Suprapubic skin (tissue), 4 donors: Measurements from ENCODE around the gene MYO7B. TPM values are rescaled to one million over a fixed set of nuclear protein-coding genes. Genes with fewer than 3 reads are reported as not detected.
A peak's percentile ranks its signal among the peaks of the same experiment; 100 is the strongest.

Experiments used
- DNase-seq, 2 donors: peaks; one replicate each; pipeline ENCODE4 v3.0.0-alpha.2; 2019; ENCODE audit warnings: low spot score in 2 of 2
- H3K27ac ChIP-seq: fragments of 200-600 bp; sonication (generic); one replicate; pipeline ENCODE4 v1.5.1; 2019
- H3K27me3 ChIP-seq: fragments of 200-600 bp; sonication (generic); one replicate; pipeline ENCODE4 v1.5.1; 2019
- H3K36me3 ChIP-seq: fragments of 200-600 bp; sonication (generic); one replicate; pipeline ENCODE4 v1.5.1; 2019
- H3K4me1 ChIP-seq: fragments of 200-600 bp; sonication (generic); one replicate; pipeline ENCODE4 v1.5.1; 2019
- H3K4me3 ChIP-seq: fragments of 200-600 bp; sonication (generic); one replicate; pipeline ENCODE4 v1.5.1; 2019; ENCODE audit warnings: mild to moderate bottlenecking
- H3K9me3 ChIP-seq: fragments of 200-600 bp; sonication (generic); one replicate; pipeline ENCODE4 v1.5.1; 2019
- CTCF ChIP-seq, 2 donors: fragments of 200-600 bp in 1 of 2; fragments of 450-650 bp in 1 of 2; sonication (generic) in 1 of 2; IDR thresholded peaks; one replicate each; pipeline ENCODE4 v1.5.1; 2016 to 2019; ENCODE audit warnings: antibody characterized with exemption in 2 of 2, mild to moderate bottlenecking in 1 of 2, moderate library complexity in 1 of 2
- EP300 ChIP-seq: sonication (generic); formaldehyde crosslinking; IDR thresholded peaks from one replicate; pipeline ENCODE4 v1.6.1; 2017; ENCODE audit warnings: antibody characterized with exemption
- POLR2A ChIP-seq, 2 donors: fragments of 450-650 bp; IDR thresholded peaks; one replicate each; pipeline ENCODE4 v1.6.1; 2017; ENCODE audit warnings: antibody characterized with exemption in 2 of 2, mild to moderate bottlenecking in 2 of 2, moderate library complexity in 2 of 2
- POLR2AphosphoS5 ChIP-seq, 3 donors: sonication (generic); formaldehyde crosslinking; IDR thresholded peaks; one replicate each; pipeline ENCODE4 v1.6.1; 2017; ENCODE audit warnings: antibody characterized with exemption in 3 of 3
- WGBS: methylation state at CpG from one replicate; pipeline ENCODE4 v1.1.5; 2018; 5-methylcytosine and 5-hydroxymethylcytosine counted together
- total RNA-seq, 4 donors: library from RNA; depleted of rRNA; stranded (reverse); fragments of >200 nt; gene quantifications; one replicate each; pipeline ENCODE4 v1.1.0, GENCODE V29; 2016

The MYO7B gene
- total RNA-seq, 4 donors from 2014 or later: 0.72 to 4.7 (median 3.6) TPM

DNA sequence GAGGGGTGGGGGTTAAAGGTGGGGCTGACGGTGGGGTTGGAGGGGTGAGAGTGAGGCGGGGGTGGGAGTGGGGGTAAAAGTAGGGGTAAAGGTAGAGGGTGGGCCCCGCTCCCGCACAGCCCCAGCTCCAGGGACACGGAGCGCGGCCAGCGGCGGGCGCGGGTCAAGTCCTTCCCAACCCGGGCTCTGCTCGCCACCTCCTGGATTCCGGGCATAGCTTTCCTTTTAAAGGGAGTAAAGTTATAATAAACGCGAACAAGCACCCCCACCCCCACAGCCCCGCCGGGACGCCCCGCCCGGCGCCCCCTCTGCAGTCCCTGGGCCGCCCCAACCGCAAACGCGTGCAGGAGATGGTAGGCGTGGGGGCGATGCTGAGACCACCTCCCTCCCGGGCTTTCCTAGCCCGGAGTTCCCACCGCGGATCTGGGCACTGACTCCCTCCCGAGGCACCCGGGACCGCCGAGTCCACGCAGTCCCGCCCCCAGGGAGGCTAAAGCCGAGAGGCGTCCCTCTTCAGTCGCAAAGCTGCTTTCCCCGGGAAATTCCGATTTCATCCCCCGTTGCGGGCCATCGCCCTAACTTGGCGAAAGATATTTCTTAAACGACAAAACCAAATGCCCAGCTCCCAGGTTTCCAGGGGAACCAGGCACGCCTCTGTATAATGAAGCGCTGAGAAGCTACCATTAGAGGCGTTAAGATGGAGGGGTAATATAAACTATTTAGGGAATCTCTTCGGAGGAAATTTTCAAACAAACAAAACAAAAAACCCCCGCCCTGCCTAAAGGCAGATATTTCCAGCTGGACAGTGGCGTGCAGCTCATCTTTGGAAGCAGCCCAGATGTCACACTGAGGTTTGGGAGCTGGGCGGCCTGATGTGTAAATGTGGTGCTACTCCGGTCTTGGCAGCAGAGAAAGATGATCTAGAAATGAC lies 140.1 kb downstream of the MYO7B start, which contains the start of gene LIMS2:
Gene LIMS2 (minus strand): TSS at position 200 of the 931 bp plus-strand sequence. CDS start 506 bp downstream, outside the sequence.
- TF ChIP-seq CTCF (IDR thresholded peaks at IDR 0.05) (peak in 1 of 2 donors; percentile 18), EP300 (no peak), POLR2A (IDR thresholded peaks at IDR 0.05) (no peak), POLR2AphosphoS5 (IDR thresholded peaks at IDR 0.05) (no peak)
- H3K36me3 ChIP-seq: no peaks in the 10 kb centered on the region
- peak within 1 kb of the TSS; percentile 86 for H3K27ac ChIP-seq
- peaks cover 16% of the 10 kb centered on the region for H3K27me3 ChIP-seq
- no peaks in the 10 kb centered on the region for H3K9me3 ChIP-seq
- H3K4me3 ChIP-seq: peak within 1 kb of the TSS; percentile 75
- WGBS: 2% methylated on average over 41 of the region's 56 CpGs
- peak in 1 of 2 donors; percentile 73 for DNase-seq
- H3K4me1 ChIP-seq: peaks cover 37% of the 10 kb centered on the region

DNA sequence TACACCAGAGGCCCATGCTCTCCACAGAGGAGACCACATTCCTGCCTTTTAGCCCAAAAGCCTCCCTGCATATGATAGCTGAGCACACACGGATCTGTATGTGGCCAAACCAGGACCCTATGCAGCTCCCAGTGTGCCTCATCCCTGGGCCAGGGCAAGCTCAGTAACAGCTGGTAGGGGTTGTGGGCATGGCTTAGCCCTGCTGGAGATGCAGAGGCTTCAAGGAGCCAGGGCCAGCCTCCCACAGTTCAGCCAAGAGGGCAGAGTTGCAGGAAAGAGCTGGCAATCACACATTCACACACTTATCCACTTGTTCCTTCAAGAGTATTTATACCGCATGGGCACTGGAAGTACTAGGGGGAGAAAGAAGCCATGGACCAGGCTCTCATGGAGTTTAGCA lies 141.4 kb downstream of the MYO7B start:
- Histone ChIP-seq H3K4me3 (no peak overlapping the region), H3K27me3 (peaks cover 16% of the 10 kb centered on the region), H3K4me1 (peaks cover 36% of the 10 kb centered on the region), H3K9me3 (no peaks in the 10 kb centered on the region), H3K27ac (no peak overlapping the region), H3K36me3 (no peaks in the 10 kb centered on the region)
- TF ChIP-seq POLR2A (IDR thresholded peaks at IDR 0.05) (no peak), CTCF (IDR thresholded peaks at IDR 0.05) (no peak), EP300 (no peak)
- DNase-seq: peak in 1 of 2 donors; percentile 51
- 94% methylated on average over 2 of the region's 2 CpGs for WGBS

- 81% methylated on average over 10 of the region's 10 CpGs for WGBS
- TF ChIP-seq CTCF (IDR thresholded peaks at IDR 0.05): no peak
- Histone ChIP-seq H3K27me3 (peaks cover 16% of the 10 kb centered on the region), H3K4me3 (no peak overlapping the region), H3K9me3 (no peaks in the 10 kb centered on the region), H3K4me1 (peaks cover 24% of the 10 kb centered on the region), H3K36me3 (no peaks in the 10 kb centered on the region), H3K27ac (no peak overlapping the region)
- DNase-seq: peak in 1 of 2 donors; percentile 51
These were observed 143.0 kb downstream of the MYO7B start for GRCh38 chr2:127678531-127678930.

- 92% methylated on average over 6 of the region's 6 CpGs for WGBS
- H3K9me3 ChIP-seq: no peaks in the 10 kb centered on the region
- peaks cover 16% of the 10 kb centered on the region for H3K27me3 ChIP-seq
- H3K27ac ChIP-seq: no peak overlapping the region
- no peak overlapping the region for H3K4me3 ChIP-seq
- no peaks in the 10 kb centered on the region for H3K36me3 ChIP-seq
- H3K4me1 ChIP-seq: peaks cover 20% of the 10 kb centered on the region
- TF ChIP-seq EP300: no peak
- no peak for TF ChIP-seq POLR2A (IDR thresholded peaks at IDR 0.05)
- no peak for TF ChIP-seq POLR2AphosphoS5 (IDR thresholded peaks at IDR 0.05)
- no peak for TF ChIP-seq CTCF (IDR thresholded peaks at IDR 0.05)
- DNase-seq: no peak
These were observed 143.5 kb downstream of the MYO7B start for GRCh38 chr2:127678991-127679390.

DNA sequence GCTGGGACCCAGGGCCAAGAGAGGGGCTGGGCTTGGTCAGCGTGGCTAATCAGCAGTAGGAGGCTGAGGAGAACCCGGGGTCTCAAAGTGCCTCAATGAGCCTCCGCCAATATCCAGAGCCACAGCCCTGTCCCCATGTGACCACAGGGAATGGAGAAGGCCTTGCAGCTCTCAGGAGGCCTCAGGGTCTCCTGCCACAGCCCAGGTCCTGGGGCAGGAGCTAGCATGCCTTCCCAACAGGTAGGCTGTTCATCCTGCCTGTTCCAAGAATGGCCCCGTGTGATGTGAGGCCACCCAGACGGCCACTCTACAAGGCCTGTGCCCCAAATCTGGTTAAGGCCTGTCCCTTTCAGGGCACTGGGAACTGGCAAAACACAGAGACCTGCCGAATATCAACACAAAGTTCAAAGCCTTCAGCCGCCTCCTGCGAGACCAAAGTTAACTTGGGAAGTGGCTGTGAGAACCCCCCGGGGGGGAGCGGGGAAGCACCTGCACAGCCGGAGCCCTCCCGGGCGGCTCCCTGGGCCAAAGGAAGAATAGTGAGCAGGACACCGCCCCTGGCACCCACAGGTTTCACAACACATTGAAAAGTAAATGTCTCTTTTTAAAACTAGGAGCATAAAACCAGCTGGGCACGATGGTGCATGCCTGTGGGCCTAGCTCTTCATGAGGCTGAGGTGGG lies 144.3 kb downstream of the MYO7B start:
- Histone ChIP-seq H3K36me3 (no peaks in the 10 kb centered on the region), H3K27me3 (peaks cover 11% of the 10 kb centered on the region), H3K27ac (no peak overlapping the region), H3K9me3 (no peaks in the 10 kb centered on the region), H3K4me1 (peaks cover 12% of the 10 kb centered on the region), H3K4me3 (no peak overlapping the region)
- 76% methylated on average over 13 of the region's 15 CpGs for WGBS
- peak in 1 of 2 donors; percentile 50 for DNase-seq
- TF ChIP-seq EP300: no peak
- no peak for TF ChIP-seq CTCF (IDR thresholded peaks at IDR 0.05)
- no peak for TF ChIP-seq POLR2AphosphoS5 (IDR thresholded peaks at IDR 0.05)
- TF ChIP-seq POLR2A (IDR thresholded peaks at IDR 0.05): no peak
